ENCODE results near the gene TULP4.

- TF ChIP-seq YY1 (IDR thresholded peaks at IDR 0.05; ENCODE audit: insufficient read depth, insufficient read length), result no peak
- no peak for TF ChIP-seq ZNF274 (IDR thresholded peaks at IDR 0.05; ENCODE audit: low read depth, low read length)
These were observed 145.5 kb downstream of the TULP4 start for GRCh38 chr6:158457616-158458278.

Measured in NT2/D1 (cell line).